Measurements from ENCODE around the gene MAP2K1.

Gene MAP2K1

GRCh38 chr15:66472176-66472999, 85.7 kb downstream of the MAP2K1 start:
- H3K4me3 ChIP-seq (ENCODE audit: low read length): no peak overlapping the region; the same call in 1 of the 2 replicates

GRCh38 chr15:66474135-66474534, 87.4 kb downstream of the MAP2K1 start:
- TF ChIP-seq ZNF274 (IDR thresholded peaks at IDR 0.05; ENCODE audit: low read depth, low read length): no peak
- no peak overlapping the region for H3K4me3 ChIP-seq (ENCODE audit: low read length)

More at GRCh38 chr15:66472176-66472999, 85.7 kb downstream of the MAP2K1 start:
- no peak for TF ChIP-seq ZNF274 (IDR thresholded peaks at IDR 0.05; ENCODE audit: low read depth, low read length)

GRCh38 chr15:66474963-66475362, 88.3 kb downstream of the MAP2K1 start:
- H3K4me3 ChIP-seq (ENCODE audit: low read length): no peak overlapping the region
- no peak for TF ChIP-seq ZNF274 (IDR thresholded peaks at IDR 0.05; ENCODE audit: low read depth, low read length)

DNA sequence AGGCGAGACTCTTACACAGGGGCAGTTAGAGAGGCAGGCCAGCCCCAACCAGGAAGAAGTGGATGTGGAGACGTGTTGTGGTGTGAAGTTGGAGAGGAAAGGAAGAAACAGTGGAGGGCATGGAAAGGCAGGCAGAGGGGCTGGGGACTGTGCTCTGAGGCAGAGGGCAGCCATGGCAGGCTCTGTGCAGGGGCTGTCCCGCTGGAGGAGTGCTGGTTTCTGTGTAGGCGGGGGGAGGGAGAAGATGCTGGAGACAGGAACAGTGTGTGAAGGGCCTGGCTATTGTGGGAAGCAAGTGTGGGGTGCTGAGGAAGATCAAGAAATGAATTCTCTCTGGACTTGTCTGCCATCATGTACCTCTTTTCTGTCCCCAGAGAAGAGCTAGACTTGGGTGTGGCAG, 89.8 kb downstream of the MAP2K1 start:
- TF ChIP-seq ZNF274 (IDR thresholded peaks at IDR 0.05; ENCODE audit: low read depth, low read length): no peak
- H3K4me3 ChIP-seq (ENCODE audit: low read length): no peak overlapping the region

GRCh38 chr15:66477011-66477410, 90.3 kb downstream of the MAP2K1 start:
- H3K4me3 ChIP-seq (ENCODE audit: low read length): no peak overlapping the region
- no peak for TF ChIP-seq ZNF274 (IDR thresholded peaks at IDR 0.05; ENCODE audit: low read depth, low read length)

DNA sequence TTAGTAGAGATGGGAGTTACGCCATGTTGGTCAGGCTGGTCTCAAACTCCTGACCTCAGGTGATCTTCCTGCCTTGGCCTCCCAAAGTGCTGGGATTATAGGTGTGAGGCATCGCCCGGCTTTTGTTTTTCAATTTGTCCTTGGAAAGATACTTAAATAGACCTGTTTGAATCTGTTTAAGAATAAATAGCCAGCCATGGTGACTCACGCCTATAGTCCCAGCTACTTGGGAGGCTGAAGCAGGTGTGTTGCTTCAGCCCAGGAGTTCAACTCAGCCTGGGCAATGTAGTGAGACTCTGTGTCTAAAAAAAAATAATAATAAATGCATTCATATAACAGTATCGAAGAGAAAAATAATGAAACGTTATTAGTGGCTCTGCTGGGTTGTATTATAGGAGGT, 93.6 kb downstream of the MAP2K1 start:
- no peak for TF ChIP-seq ZNF274 (IDR thresholded peaks at IDR 0.05; ENCODE audit: low read depth, low read length)
- H3K4me3 ChIP-seq (ENCODE audit: low read length): no peak overlapping the region

- no peak for TF ChIP-seq ZNF274 (IDR thresholded peaks at IDR 0.05; ENCODE audit: low read depth, low read length)
- no peak overlapping the region for H3K4me3 ChIP-seq (ENCODE audit: low read length)
Observed at GRCh38 chr15:66481107-66481856, 94.6 kb downstream of the MAP2K1 start.

DNA sequence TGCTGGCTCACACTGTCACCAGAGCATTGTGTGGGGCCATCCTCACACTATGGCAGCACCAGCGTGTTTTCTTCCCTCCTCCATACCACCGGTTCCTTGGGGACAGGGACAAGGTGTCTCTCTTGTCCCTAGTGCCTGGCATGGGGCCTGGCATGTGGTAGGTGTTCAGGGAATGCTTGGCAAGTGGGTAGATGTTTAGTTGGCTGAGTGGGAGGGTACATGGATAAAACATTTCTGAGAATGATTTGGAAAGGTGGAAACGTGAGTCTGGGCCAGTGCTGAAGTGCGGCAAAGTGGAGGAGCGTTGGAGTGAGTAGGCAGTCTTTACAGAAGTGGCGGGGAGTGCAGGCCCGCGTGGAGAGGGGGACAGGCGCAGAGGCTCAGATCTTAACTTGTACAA, 95.8 kb downstream of the MAP2K1 start:
- no peak for TF ChIP-seq ZNF274 (IDR thresholded peaks at IDR 0.05; ENCODE audit: low read depth, low read length)
- no peak overlapping the region for H3K4me3 ChIP-seq (ENCODE audit: low read length)

DNA sequence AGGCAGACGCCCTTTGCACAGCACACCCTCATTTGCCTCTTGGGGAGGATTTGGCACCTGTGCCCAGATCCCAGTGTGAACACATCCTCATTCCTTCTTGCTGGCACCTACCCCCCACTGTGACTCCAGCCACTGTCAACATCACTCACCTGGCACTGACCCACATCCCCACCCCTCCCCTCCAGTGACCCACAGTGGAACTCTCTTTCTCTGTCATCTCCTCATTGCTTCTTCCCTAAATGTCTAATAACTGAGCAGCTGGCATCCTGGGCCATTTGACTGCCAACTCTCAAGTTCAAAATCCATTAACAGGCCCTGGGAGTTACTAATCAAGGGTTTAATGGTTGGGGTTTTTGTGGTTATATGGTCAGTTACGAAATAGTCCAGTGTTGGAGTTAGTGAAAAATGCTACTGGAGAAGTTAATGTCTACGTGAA, 96.4 kb downstream of the MAP2K1 start:
- no peak overlapping the region for H3K4me3 ChIP-seq (ENCODE audit: low read length)
- TF ChIP-seq ZNF274 (IDR thresholded peaks at IDR 0.05; ENCODE audit: low read depth, low read length): no peak

- no peak for TF ChIP-seq ZNF274 (IDR thresholded peaks at IDR 0.05; ENCODE audit: low read depth, low read length)
Observed at GRCh38 chr15:66484539-66485112, 97.9 kb downstream of the MAP2K1 start.

DNA sequence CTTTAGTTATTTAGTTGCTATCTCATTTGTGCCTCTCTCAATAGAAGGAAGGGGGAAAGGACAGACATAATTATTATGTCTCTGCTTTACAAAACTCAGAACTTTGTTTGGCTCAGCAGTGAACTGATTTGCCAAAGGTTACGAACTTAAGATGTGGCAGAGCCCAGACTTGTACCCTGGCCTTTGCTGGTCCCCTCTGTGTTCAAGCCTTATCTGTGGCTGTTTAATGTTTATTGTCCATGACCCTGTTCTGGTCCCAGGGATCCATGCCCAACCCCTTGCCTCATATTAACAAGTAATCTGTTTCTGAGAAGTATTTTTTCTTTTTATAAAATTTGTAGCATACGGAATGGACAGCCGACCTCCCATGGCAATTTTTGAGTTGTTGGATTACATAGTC, 100.2 kb downstream of the MAP2K1 start:
- H3K4me3 ChIP-seq (ENCODE audit: low read length): no peak overlapping the region
- no peak for TF ChIP-seq ZNF274 (IDR thresholded peaks at IDR 0.05; ENCODE audit: low read depth, low read length)

More at GRCh38 chr15:66484539-66485112, 97.9 kb downstream of the MAP2K1 start:
- no peak overlapping the region for H3K4me3 ChIP-seq (ENCODE audit: low read length)

DNA sequence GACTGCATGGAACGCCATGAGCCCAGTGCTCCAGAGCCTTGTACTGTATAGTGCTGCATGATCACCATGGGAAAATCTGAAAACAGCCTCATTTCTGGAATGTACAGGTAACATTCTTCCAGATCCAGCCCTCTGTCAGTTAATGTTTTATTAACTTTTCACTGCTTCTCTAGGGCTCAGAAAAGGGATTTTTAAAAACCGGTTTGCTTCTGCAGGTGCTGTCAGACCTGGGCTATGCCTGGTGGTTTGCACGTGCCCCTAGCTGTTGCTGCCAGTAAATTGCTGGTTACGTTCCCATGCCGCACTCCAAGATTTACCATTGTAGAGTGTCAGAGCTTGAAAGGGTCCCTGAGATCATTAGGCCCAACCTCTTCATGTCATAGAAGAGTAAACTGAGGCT, 101.8 kb downstream of the MAP2K1 start:
- H3K4me3 ChIP-seq (ENCODE audit: low read length): no peak overlapping the region
- TF ChIP-seq ZNF274 (IDR thresholded peaks at IDR 0.05; ENCODE audit: low read depth, low read length): no peak

- H3K4me3 ChIP-seq (ENCODE audit: low read length): no peak overlapping the region
- TF ChIP-seq ZNF274 (IDR thresholded peaks at IDR 0.05; ENCODE audit: low read depth, low read length): no peak
Observed at GRCh38 chr15:66489179-66489791, 102.6 kb downstream of the MAP2K1 start.

GRCh38 chr15:66491846-66492245, 105.1 kb downstream of the MAP2K1 start:
- no peak for TF ChIP-seq ZNF274 (IDR thresholded peaks at IDR 0.05; ENCODE audit: low read depth, low read length)
- no peak overlapping the region for H3K4me3 ChIP-seq (ENCODE audit: low read length)

Measured in GM08714 (cell line).